Lung (tissue), 12 donors: ENCODE results near the gene IGFBP2. TPM values are rescaled to one million over a fixed set of nuclear protein-coding genes. Genes with fewer than 3 reads are reported as not detected.
A peak's percentile ranks its signal among the peaks of the same experiment; 100 is the strongest.
"Not testable (repeated sequence)": the region's sequence is repeated elsewhere in the genome, so short reads cannot be mapped to it uniquely, and the experiment has no call there.

Experiments
- ATAC-seq: fragments of 200-7000 bp; cut with Tn5 transposase; one replicate; pipeline ENCODE4 v1.9.1; 2020; ENCODE audit warnings: moderate number of reproducible peaks; ENCODE audit not compliant: insufficient read depth, low FRiP score
- DNase-seq, 3 donors: peaks; one replicate each; pipeline ENCODE4 v3.0.0-alpha.2; 2013 to 2017
- H3K27ac ChIP-seq, 2 donors: one replicate each; pipeline ENCODE4 v1.5.1; 2013; ENCODE audit warnings: mild to moderate bottlenecking in 2 of 2, moderate library complexity in 2 of 2, control low read depth in 1 of 2, inconsistent platforms in 1 of 2, low read depth in 1 of 2, low read length in 1 of 2
- H3K27me3 ChIP-seq, 3 donors: one replicate each; pipeline ENCODE4 v1.5.1; 2013; ENCODE audit warnings: low read length in 2 of 3; ENCODE audit not compliant: control insufficient read depth in 3 of 3, insufficient read depth in 3 of 3
- H3K36me3 ChIP-seq, 4 donors: one replicate each; pipeline ENCODE4 v1.5.1; 2013; ENCODE audit warnings: low read length in 4 of 4, mild to moderate bottlenecking in 1 of 4, moderate library complexity in 1 of 4; ENCODE audit not compliant: control insufficient read depth in 4 of 4, insufficient read depth in 4 of 4
- H3K4me1 ChIP-seq, 5 donors: one replicate each; pipeline ENCODE4 v1.5.1; 2013; ENCODE audit warnings: low read length in 5 of 5, mild to moderate bottlenecking in 2 of 5, moderate library complexity in 1 of 5; ENCODE audit not compliant: control insufficient read depth in 5 of 5, insufficient read depth in 5 of 5
- H3K4me3 ChIP-seq: one replicate; pipeline ENCODE4 v1.5.1; 2013; ENCODE audit warnings: mild to moderate bottlenecking, control low read depth, moderate library complexity
- H3K9ac ChIP-seq, 2 donors: one replicate each; pipeline ENCODE4 v1.5.1; 2013; ENCODE audit warnings: low read length in 2 of 2, control low read depth in 1 of 2; ENCODE audit not compliant: insufficient read depth in 1 of 2
- H3K9me3 ChIP-seq, 4 donors: one replicate each; pipeline ENCODE4 v1.5.1; 2013; ENCODE audit warnings: low read length in 3 of 4, mild to moderate bottlenecking in 1 of 4, moderate library complexity in 1 of 4; ENCODE audit not compliant: control insufficient read depth in 4 of 4, insufficient read depth in 3 of 4
- WGBS, 2 donors: extraction: QIAGEN DNeasy Blood & Tissue Kit; methylation state at CpG; one replicate each; pipeline ENCODE4 v1.1.7; 2013; 5-methylcytosine and 5-hydroxymethylcytosine counted together
- polyA plus RNA-seq, 2 donors: library from polyadenylated mRNA; stranded (reverse); fragments of 200-250 nt; gene quantifications; one replicate each; pipeline ENCODE4 v1.2.1, GENCODE V29; 2013
- total RNA-seq, 2 donors: library from RNA; depleted of rRNA in 1 of 2; stranded (reverse); fragments of >200 nt in 1 of 2; gene quantifications; one replicate each; pipeline ENCODE4 v1.2.1, GENCODE V29; 2014 to 2021
- TF ChIP-seq, protein P1 (sequence below): IDR thresholded peaks from 2 replicates; pipeline ENCODE4 v1.5.1; 2012; ENCODE audit warnings: mild to moderate bottlenecking; ENCODE audit errors: control extremely low read depth, extremely low read depth
- donor health status: control.
- donor health status: control.
- donor health status: Bipolar disorder and iron deficiency.
- donor health status: healthy.
- donor health status: DM: yes; HTN: yes; CAD: no.

IGFBP2 gene
- total and polyA plus RNA-seq, 4 donors: 50.5 to 104 (median 81.2) TPM

DNA sequence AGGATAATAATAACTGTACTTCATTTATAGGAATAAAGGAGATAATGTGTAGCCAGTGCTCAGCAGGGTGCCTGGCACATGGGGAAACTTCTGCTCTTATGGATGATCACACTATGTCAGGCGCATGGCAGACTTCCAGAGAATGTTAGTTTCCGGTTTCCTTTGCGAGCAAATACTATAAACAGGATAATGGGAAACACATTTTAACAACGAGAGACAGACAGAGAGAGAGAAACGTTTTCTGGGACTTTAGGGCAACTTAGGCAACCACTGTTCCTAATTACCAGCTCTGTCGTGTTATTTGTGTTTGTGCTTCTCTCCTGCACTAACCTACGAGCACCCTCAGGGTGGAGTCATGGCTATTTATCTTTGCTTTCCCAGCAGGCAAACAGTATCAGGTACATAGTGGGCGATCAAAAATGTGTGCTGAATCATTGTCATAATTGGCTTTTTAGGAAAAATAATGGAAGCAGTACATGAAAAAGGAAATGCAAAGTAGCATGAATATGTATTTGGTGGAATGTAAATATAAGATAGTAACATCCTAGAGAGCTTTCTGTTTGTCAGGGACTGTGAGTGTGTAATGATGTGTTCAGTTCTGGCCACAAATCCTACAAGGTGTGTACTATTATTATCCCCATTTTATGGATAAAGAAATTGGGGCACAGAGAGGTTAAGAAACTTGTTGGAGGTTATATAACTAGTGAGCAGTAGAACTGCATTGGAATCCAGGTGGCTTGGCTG lies 36.8 kb upstream of the IGFBP2 start:
- ATAC-seq (no peak), DNase-seq (peak; percentile 79 to 94 (median 89))
- TF ChIP-seq, protein P1, sequence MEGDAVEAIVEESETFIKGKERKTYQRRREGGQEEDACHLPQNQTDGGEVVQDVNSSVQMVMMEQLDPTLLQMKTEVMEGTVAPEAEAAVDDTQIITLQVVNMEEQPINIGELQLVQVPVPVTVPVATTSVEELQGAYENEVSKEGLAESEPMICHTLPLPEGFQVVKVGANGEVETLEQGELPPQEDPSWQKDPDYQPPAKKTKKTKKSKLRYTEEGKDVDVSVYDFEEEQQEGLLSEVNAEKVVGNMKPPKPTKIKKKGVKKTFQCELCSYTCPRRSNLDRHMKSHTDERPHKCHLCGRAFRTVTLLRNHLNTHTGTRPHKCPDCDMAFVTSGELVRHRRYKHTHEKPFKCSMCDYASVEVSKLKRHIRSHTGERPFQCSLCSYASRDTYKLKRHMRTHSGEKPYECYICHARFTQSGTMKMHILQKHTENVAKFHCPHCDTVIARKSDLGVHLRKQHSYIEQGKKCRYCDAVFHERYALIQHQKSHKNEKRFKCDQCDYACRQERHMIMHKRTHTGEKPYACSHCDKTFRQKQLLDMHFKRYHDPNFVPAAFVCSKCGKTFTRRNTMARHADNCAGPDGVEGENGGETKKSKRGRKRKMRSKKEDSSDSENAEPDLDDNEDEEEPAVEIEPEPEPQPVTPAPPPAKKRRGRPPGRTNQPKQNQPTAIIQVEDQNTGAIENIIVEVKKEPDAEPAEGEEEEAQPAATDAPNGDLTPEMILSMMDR: no peak
- Histone ChIP-seq H3K27me3 (no peaks in the 10 kb centered on the region), H3K36me3 (no peaks in the 10 kb centered on the region), H3K9me3 (no peaks in the 10 kb centered on the region), H3K9ac (peak overlapping the region in 1 of 2 donors; percentile 69), H3K4me3 (no peak overlapping the region), H3K4me1 (peaks cover 0 to 24% (median 4%) of the 10 kb centered on the region in 5 donors), H3K27ac (peak overlapping the region in 1 of 2 donors; percentile 20)
- 48 to 53% methylated on average over 8 of the region's 8 CpGs for WGBS, 2 donors

DNA sequence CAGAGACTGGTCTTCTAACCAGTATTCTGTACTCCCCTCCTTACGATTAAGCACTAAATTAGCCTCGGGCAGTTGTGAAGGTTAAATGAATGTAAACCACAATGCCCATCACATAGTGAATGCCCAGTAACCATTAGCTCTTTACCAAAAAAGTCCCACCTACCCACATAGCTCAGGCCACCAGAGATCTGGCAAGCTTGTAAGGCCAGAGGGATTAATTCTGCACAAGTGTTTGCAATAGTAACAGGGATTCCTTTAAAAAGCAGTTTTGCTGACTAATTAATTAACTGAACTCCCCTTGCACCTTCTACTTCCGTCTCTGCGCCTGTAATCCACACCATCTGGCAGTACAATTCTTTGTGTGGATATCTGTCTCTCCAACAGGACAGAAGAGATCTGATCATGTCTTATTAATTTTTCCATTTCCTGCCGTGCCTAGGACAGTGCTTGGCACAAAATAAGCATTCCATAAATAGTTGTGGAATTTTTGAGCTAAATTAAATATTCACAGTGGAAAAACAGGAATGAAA lies 36.2 kb upstream of the IGFBP2 start:
- 41 to 62% methylated on average over 5 of the region's 5 CpGs for WGBS, 2 donors
- Histone ChIP-seq H3K27me3 (no peaks in the 10 kb centered on the region), H3K9me3 (no peaks in the 10 kb centered on the region), H3K4me1 (peaks cover 0 to 24% (median 4%) of the 10 kb centered on the region in 5 donors), H3K36me3 (no peaks in the 10 kb centered on the region), H3K4me3 (no peak overlapping the region), H3K9ac (no peak overlapping the region), H3K27ac (peak overlapping the region in 1 of 2 donors; percentile 20)
- TF ChIP-seq, protein P1: no peak
- DNase-seq: peak in 2 of 3 donors; percentile 25 to 26
- ATAC-seq: no peak

- WGBS, 2 donors: 65 to 77% methylated on average over 7 of the region's 7 CpGs
- H3K4me1 ChIP-seq: peaks cover 0 to 24% (median 4%) of the 10 kb centered on the region in 5 donors
- not testable (repeated sequence) for H3K9ac ChIP-seq, H3K27me3 ChIP-seq, ATAC-seq, H3K9me3 ChIP-seq, H3K27ac ChIP-seq, H3K36me3 ChIP-seq, H3K4me3 ChIP-seq
- DNase-seq: peak; percentile 73 to 82 (median 78)
Observed at GRCh38 chr2:216597825-216598224, 35.4 kb upstream of the IGFBP2 start.

- TF ChIP-seq, protein P1: no peak
- WGBS, 2 donors: 92 to 95% methylated on average over 12 of the region's 12 CpGs
- ATAC-seq: no peak
Observed at GRCh38 chr2:216601632-216602409, 31.4 kb upstream of the IGFBP2 start.

More at GRCh38 chr2:216601632-216602409, 31.4 kb upstream of the IGFBP2 start:
- H3K9me3 ChIP-seq: no peaks in the 10 kb centered on the region
- H3K27ac ChIP-seq: no peak overlapping the region
- H3K4me3 ChIP-seq: no peak overlapping the region
- no peaks in the 10 kb centered on the region for H3K27me3 ChIP-seq
- H3K9ac ChIP-seq: no peak overlapping the region
- H3K36me3 ChIP-seq: no peaks in the 10 kb centered on the region
- DNase-seq: no peak
- peaks cover 1 to 23% (median 5%) of the 10 kb centered on the region in 5 donors for H3K4me1 ChIP-seq
